ENCODE measurements around the gene KRTAP10-1. TPM values are rescaled to one million over a fixed set of nuclear protein-coding genes. Genes with fewer than 3 reads are reported as not detected.

The KRTAP10-1 gene
- total and polyA plus RNA-seq, 2 donors from 2014 or later, result not detected

DNA sequence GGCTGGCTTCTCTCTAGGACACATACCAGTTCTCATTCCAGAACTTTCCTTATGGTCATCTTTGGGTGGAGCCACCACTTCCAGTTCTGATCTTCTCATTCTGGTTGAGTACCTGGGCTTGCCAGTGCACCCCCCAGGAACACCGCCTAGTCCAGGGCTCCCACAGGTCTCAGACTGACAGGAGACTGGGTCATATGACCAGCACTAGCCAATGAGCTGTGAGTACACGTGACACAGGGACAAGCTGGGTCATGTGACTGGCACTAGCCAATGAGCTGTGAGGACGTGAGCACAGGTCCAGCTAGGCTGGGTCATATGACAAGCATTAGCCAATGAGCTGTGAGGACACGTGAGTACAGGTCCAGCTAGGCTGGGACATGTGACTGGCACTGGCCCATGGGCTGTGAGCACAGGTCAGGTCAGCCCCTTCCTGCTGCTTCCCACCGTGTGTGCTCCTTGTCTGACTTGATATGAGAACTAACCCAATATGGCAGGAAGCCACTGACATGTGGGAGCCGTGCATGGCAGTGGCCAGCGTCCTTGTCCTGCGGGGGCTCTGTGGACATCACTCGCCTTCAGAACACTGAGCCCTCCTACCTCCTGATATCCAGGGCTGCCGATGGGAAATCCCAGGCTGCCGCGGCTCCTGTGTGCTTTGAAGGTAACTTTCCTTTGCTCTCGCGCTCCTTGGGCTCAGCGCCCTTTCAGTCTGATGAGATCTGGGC lies 22.7 kb downstream of the KRTAP10-1 start:
- DNase-seq, result peak in 1 of 5 donors; percentile 45
- Histone ChIP-seq H3K4me3 (ENCODE audit: low read length in 3 of 3) (no peak overlapping the region), H3K27me3 (ENCODE audit: control insufficient read depth, insufficient read depth, low read length) (no peaks in the 10 kb centered on the region), H3K4me1 (ENCODE audit: control insufficient read depth in 2 of 3, insufficient read depth in 2 of 3, low read depth in 1 of 3, low read length in 3 of 3) (no peaks in the 10 kb centered on the region), H3K27ac (ENCODE audit: low read depth in 2 of 2, low read length in 2 of 2) (no peak overlapping the region), H3K36me3 (ENCODE audit: control insufficient read depth in 2 of 3, insufficient read depth in 3 of 3, low read length in 3 of 3) (no peaks in the 10 kb centered on the region), H3K9ac (ENCODE audit: low read length in 3 of 3) (no peak overlapping the region), H3K9me3 (ENCODE audit: control insufficient read depth in 2 of 3, insufficient read depth in 1 of 3, low read length in 3 of 3) (no peaks in the 10 kb centered on the region)
- intact Hi-C loops (cut with DNase I), result no loop called here
- TF ChIP-seq, protein P1, sequence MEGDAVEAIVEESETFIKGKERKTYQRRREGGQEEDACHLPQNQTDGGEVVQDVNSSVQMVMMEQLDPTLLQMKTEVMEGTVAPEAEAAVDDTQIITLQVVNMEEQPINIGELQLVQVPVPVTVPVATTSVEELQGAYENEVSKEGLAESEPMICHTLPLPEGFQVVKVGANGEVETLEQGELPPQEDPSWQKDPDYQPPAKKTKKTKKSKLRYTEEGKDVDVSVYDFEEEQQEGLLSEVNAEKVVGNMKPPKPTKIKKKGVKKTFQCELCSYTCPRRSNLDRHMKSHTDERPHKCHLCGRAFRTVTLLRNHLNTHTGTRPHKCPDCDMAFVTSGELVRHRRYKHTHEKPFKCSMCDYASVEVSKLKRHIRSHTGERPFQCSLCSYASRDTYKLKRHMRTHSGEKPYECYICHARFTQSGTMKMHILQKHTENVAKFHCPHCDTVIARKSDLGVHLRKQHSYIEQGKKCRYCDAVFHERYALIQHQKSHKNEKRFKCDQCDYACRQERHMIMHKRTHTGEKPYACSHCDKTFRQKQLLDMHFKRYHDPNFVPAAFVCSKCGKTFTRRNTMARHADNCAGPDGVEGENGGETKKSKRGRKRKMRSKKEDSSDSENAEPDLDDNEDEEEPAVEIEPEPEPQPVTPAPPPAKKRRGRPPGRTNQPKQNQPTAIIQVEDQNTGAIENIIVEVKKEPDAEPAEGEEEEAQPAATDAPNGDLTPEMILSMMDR (IDR thresholded peaks at IDR 0.05; ENCODE audit: borderline replicate concordance, extremely low read depth, insufficient read depth), result no peak
- no peak for FAIRE-seq

DNA sequence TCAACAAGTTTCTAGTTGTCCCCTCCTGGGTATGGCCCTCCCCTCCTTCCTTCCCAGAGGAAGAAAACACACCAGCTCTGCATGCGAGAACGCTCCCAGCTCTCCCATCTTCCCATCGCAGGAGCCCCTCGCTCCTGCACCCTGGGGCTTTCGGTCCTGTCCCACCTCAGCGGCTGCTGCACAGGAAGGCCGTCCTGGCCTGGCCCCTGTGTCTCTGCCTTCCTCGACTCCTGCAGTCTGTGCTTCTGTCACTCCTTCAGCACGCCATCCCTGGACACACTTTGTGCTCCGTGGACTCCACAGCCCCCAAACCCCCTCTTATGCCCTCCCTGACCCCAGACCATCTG lies 23.2 kb downstream of the KRTAP10-1 start:
- H3K27ac ChIP-seq (ENCODE audit: low read depth in 2 of 2, low read length in 2 of 2), result no peak overlapping the region
- no peaks in the 10 kb centered on the region for H3K4me1 ChIP-seq (ENCODE audit: control insufficient read depth in 2 of 3, insufficient read depth in 2 of 3, low read depth in 1 of 3, low read length in 3 of 3)
- TF ChIP-seq, protein P1 (IDR thresholded peaks at IDR 0.05; ENCODE audit: borderline replicate concordance, extremely low read depth, insufficient read depth), result no peak
- H3K9ac ChIP-seq (ENCODE audit: low read length in 3 of 3), result no peak overlapping the region
- DNase-seq (peak in 1 of 5 donors; percentile 33), FAIRE-seq (no peak)
- no peaks in the 10 kb centered on the region for H3K36me3 ChIP-seq (ENCODE audit: control insufficient read depth in 2 of 3, insufficient read depth in 3 of 3, low read length in 3 of 3)
- no peaks in the 10 kb centered on the region for H3K9me3 ChIP-seq (ENCODE audit: control insufficient read depth in 2 of 3, insufficient read depth in 1 of 3, low read length in 3 of 3)
- H3K4me3 ChIP-seq (ENCODE audit: low read length in 3 of 3), result no peak overlapping the region
- no peaks in the 10 kb centered on the region for H3K27me3 ChIP-seq (ENCODE audit: control insufficient read depth, insufficient read depth, low read length)
- intact Hi-C loops (cut with DNase I), result no loop called here

DNA sequence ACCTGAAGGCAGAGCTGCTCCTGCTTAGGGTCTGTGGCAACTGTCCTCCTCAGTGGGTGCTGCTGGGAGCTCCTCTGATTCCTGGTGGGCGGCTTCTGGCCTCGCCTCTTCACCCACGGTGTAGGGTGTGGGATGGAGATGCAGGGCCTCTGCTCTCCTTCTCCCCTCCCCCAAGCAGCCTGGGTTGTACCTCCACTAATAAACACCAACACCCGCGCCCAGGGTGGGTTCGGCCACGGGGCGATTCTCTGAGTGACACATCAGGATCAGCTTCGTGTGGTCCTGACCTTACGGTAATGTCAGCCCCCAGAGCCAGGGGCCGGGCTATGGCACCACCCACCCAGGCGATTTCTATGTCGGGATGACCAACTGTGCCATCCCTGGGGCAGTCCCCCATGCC lies 23.7 kb downstream of the KRTAP10-1 start:
- no peaks in the 10 kb centered on the region for H3K36me3 ChIP-seq (ENCODE audit: control insufficient read depth in 2 of 3, insufficient read depth in 3 of 3, low read length in 3 of 3)
- intact Hi-C loops (cut with DNase I), result no loop called here
- H3K9me3 ChIP-seq (ENCODE audit: control insufficient read depth in 2 of 3, insufficient read depth in 1 of 3, low read length in 3 of 3), result no peaks in the 10 kb centered on the region
- TF ChIP-seq, protein P1 (IDR thresholded peaks at IDR 0.05; ENCODE audit: borderline replicate concordance, extremely low read depth, insufficient read depth), result no peak
- H3K4me1 ChIP-seq (ENCODE audit: control insufficient read depth in 2 of 3, insufficient read depth in 2 of 3, low read depth in 1 of 3, low read length in 3 of 3), result no peaks in the 10 kb centered on the region
- FAIRE-seq (no peak), DNase-seq (peak in 1 of 5 donors; percentile 55)
- H3K27me3 ChIP-seq (ENCODE audit: control insufficient read depth, insufficient read depth, low read length), result no peaks in the 10 kb centered on the region
- no peak overlapping the region for H3K27ac ChIP-seq (ENCODE audit: low read depth in 2 of 2, low read length in 2 of 2)
- no peak overlapping the region for H3K4me3 ChIP-seq (ENCODE audit: low read length in 3 of 3)
- H3K9ac ChIP-seq (ENCODE audit: low read length in 3 of 3), result no peak overlapping the region

Data from kidney (tissue), 14 donors.